Left colon (tissue), 2 donors: ENCODE results near the gene RGS3. TPM values are rescaled to one million over a fixed set of nuclear protein-coding genes. Genes with fewer than 3 reads are reported as not detected.

Source experiments
- ATAC-seq: fragments of 200-7000 bp; cut with Tn5 transposase; one replicate; pipeline ENCODE4 v1.9.1; 2020; ENCODE audit warnings: mild to moderate bottlenecking, moderate library complexity
- DNase-seq, 2 donors: peaks; one replicate each; pipeline ENCODE4 v3.0.0-alpha.2; 2020
- intact Hi-C, 2 donors: fragments of 100-400 bp; cut with DNase I in 1 of 2; cut with micrococcal nuclease in 1 of 2; formaldehyde crosslinking; loops; one replicate each; pipeline versions ENCODE4 v1.11.2 to v1.14.0; 2022; cut with DNase I, micrococcal nuclease
- total RNA-seq, 2 donors: library from RNA; stranded (reverse); fragmentation: NEBNext Ultra II Directional; extraction: Animal tissue kit (Norgen Biotek cat#: 25700); gene quantifications; one replicate each; pipeline ENCODE4 v1.2.1, GENCODE V29; 2021
- donor health status: DM: no; HTN: no; CAD: no.
- donor health status: DM: yes; HTN: yes; CAD: no.

Gene RGS3
- total RNA-seq, 2 donors from 2014 or later, result 59.6 to 74.8 TPM

- DNase-seq (no peak), ATAC-seq (no peak)
- intact Hi-C loops, result no loop called here
Observed at GRCh38 chr9:113646491-113646890, 183.0 kb downstream of the RGS3 start.

Other genes starting within 250 kb of the RGS3 start
- 10 to 100 TPM; 23.5 to 25.0 TPM for gene FKBP15, start 242.4 kb upstream of the RGS3 start, total RNA-seq
- 10 to 100 TPM; 34.5 to 55.8 TPM for gene SLC31A1, start 242.2 kb upstream of the RGS3 start, total RNA-seq
- gene CDC26, start 188.2 kb upstream of the RGS3 start, total RNA-seq, result 10 to 100 TPM; 23.6 to 25.6 TPM
- gene PRPF4, start 188.1 kb upstream of the RGS3 start, total RNA-seq, result 10 to 100 TPM; 12.0 to 13.6 TPM
- gene RNF183, start 160.4 kb upstream of the RGS3 start, total RNA-seq, result 1 to 10 TPM in 1 of 2 donors, under 1 TPM in 1; 0.85 to 1.3 TPM
- gene WDR31, start 123.5 kb upstream of the RGS3 start, total RNA-seq, result 1 to 10 TPM; 3.0 to 3.6 TPM
- 10 to 100 TPM; 32.6 to 39.9 TPM for gene BSPRY, start 114.2 kb upstream of the RGS3 start, total RNA-seq
- 100 to 1,000 TPM; 143 to 156 TPM for gene HDHD3, start 86.7 kb upstream of the RGS3 start, total RNA-seq
- 10 to 100 TPM; 58.8 to 64.1 TPM for gene ALAD, start 62.4 kb upstream of the RGS3 start, total RNA-seq
- 10 to 100 TPM; 19.5 to 23.3 TPM for gene POLE3, start 53.1 kb upstream of the RGS3 start, total RNA-seq
- under 1 TPM; 0.11 to 0.21 TPM for gene C9orf43, start 53.0 kb upstream of the RGS3 start, total RNA-seq